NCI-H1092 (cell line): ENCODE data around the gene MAN2A2.
A peak's percentile ranks its signal among the peaks of the same experiment; 100 is the strongest.
"Not testable (repeated sequence)": the region's sequence is repeated elsewhere in the genome, so short reads cannot be mapped to it uniquely, and the experiment has no call there.

Source experiments
- DNase-seq: peaks from one replicate; lab custom pipeline; 2025; lab: John Stamatoyannopoulos, UW

MAN2A2 gene

GRCh38 chr15:90884719-90885431 is 18.2 kb upstream of the MAN2A2 start:
- no peak for DNase-seq

GRCh38 chr15:90885432-90886290 is 17.4 kb upstream of the MAN2A2 start:
- peak; percentile 35 for DNase-seq

- DNase-seq, result no peak
Measured at GRCh38 chr15:90886291-90886614, 16.8 kb upstream of the MAN2A2 start.

- no peak for DNase-seq
Measured at GRCh38 chr15:90887037-90887481, 16.0 kb upstream of the MAN2A2 start.

GRCh38 chr15:90889313-90889730 is 13.8 kb upstream of the MAN2A2 start:
- DNase-seq, result no peak

GRCh38 chr15:90889736-90890456 is 13.2 kb upstream of the MAN2A2 start:
- DNase-seq, result no peak

GRCh38 chr15:90890839-90891238 is 12.3 kb upstream of the MAN2A2 start:
- DNase-seq, result no peak

- no peak for DNase-seq
Measured at GRCh38 chr15:90891346-90891949, 11.7 kb upstream of the MAN2A2 start.

GRCh38 chr15:90892023-90892422 is 11.1 kb upstream of the MAN2A2 start:
- no peak for DNase-seq

- no peak for DNase-seq
Measured at GRCh38 chr15:90892498-90893174, 10.5 kb upstream of the MAN2A2 start.

GRCh38 chr15:90893175-90894090 is 9.7 kb upstream of the MAN2A2 start:
- no peak for DNase-seq

- peak; percentile 51 for DNase-seq
Measured at GRCh38 chr15:90895571-90896117, 7.5 kb upstream of the MAN2A2 start.

- not testable (repeated sequence) for DNase-seq
Measured at GRCh38 chr15:90897131-90897655, 5.9 kb upstream of the MAN2A2 start.

- DNase-seq, result no peak
Measured at GRCh38 chr15:90901175-90902039, 1.7 kb upstream of the MAN2A2 start.

GRCh38 chr15:90902040-90902839 is 862 bp upstream of the MAN2A2 start:
- DNase-seq, result peak; percentile 33

- DNase-seq, result no peak
Measured at GRCh38 chr15:90903733-90904536, 833 bp downstream of the MAN2A2 start.

GRCh38 chr15:90904746-90905145 is 1.6 kb downstream of the MAN2A2 start:
- DNase-seq, result no peak
